NK-92 (cell line): ENCODE data around the gene AGBL5.

Experiments used
- DNase-seq: peaks from one replicate; lab custom pipeline; 2025; ENCODE audit not compliant: unreplicated experiment; lab: John Stamatoyannopoulos, UW

The AGBL5 gene

DNA sequence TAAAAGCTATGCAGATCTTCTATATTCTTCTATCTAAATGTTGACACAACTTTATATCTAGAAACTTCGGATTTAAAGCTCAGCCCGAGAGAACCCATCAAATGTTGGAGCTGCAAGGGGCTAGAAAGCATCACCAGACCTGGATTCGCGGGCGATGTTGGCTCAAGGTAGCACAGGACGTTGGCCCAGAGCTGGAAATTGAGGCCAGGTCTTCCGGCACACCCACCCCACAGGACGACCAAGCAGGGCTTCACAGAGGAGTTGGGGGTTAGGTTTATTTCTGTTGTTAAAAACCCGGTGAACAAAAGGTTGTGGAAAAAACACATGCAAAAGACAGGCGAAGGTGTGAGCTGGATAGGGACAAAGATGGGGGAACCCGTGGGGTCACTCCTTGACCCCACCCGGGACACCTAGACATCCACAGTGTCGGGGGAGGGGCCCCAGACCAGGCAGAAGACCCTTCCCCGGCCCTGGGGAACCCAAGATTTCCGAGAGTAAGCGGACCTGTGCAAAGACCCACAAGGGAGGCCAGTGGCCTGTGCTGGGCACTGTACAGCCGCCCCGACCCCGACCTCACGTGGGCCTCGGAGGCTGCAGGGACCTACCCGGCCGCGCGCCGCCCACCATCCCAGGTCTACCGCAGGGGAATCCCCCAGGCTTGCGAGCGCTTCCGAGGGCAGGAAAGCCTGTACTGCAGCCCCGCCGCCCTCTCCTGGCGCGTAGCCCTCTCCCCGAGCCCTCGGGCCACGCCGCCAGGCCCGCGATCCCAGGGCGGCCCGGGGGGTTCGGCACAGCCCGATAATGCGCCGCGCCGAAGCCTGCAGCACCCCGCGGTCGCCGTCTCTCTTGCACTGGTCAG lies 1.8 kb upstream of the AGBL5 start:
- DNase-seq: no peak

DNA sequence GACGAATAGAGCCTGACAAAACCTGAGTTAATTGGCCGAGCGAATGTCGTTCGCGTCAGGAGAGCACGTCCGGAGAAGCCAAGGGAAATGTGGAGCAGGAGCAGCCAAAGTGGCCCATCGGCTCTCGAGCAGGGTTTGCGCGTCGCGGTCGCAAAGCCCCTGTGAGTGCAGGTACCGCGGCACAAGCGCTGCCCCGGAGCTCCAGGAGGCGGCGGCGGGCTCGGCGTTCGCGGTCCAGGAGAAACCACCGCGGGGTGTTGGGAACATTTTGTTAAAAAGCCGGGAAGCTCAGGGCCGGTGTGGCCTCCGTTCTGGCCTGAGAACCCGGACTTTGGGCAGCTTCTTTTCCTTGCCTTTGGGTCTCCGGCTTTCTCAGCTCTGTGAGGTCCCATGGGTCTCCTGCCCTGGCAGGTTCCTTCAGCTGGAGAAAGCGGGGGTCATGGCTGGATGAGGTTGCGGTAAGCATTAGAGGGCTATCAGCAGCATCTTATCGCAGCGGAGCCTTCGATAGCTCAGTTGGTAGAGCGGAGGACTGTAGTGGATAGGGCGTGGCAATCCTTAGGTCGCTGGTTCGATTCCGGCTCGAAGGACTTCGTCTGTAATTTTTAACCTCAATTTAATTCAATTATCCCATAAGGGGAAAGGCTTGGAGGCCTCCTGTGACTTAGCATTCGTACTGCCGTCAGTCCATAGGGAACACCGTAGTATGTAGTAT lies 1.0 kb upstream of the AGBL5 start:
- peak; percentile 49 for DNase-seq

DNA sequence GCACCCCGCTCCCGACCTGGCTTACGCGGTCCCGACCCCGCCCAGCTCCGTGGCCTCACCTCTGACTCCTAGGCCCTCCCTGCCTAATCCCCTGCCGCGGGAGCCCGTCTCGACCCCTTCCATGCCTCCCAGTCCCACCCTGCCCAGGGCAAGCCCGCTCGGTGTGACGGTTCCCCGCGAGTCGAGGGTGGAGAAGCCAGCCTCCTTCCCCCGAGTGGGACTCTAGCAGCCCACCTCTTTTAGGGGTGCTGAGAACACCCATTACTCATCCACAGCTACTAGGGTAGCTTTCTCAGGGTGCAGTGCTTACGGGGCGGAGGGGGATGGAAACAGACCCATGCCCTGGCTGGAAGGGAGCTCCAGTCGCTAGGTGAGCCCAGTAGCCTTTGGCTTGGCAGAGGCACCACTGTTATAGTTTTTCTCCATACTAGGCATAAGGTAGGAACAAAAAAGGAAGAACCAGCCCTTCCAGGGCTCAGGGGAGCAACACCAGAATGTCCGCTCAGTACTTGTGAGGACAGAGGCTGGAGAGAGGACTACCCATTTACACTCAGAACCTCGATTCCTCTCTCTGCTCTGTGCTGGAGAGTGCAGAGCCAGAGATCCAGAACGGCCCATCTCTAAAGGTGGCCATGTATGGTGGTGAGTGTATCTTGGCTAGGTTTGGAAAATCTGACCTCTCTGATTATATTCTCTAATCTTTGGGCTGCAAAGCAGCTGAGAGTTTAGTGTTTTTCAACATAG lies 606 bp downstream of the AGBL5 start:
- DNase-seq: no peak

DNA sequence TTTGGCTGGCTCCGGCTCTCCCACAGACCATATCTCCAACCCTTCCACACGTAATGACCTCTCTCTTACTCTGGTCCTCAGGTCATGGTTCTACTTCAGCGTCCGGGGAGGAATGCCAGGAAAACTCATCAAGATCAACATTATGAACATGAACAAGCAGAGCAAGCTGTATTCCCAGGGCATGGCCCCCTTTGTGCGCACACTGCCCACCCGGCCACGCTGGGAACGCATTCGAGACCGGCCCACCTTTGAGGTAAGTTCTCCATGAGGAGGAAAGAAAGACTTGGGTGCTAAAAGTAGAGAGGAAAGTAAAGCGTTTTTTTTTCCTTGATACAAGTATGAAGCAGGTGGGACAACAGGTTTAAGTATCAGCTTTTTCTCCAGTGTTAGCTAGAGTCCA lies 1.9 kb downstream of the AGBL5 start:
- DNase-seq: no peak

DNA sequence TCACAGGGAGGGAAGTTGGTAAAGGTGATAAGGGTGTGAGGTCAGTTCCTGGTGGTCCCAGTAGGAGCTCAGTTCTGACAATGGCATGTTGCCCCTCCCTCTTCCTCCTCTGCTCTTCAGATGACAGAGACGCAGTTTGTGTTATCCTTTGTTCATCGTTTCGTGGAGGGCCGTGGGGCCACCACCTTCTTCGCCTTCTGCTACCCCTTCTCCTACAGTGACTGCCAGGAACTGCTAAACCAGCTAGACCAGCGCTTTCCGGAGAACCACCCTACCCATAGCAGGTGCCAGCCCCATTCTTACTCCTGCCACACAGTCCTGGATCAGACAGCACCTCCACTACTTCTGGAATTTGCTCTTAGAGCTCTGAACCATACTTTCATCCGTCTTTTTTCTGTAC lies 2.3 kb downstream of the AGBL5 start:
- DNase-seq: no peak

DNA sequence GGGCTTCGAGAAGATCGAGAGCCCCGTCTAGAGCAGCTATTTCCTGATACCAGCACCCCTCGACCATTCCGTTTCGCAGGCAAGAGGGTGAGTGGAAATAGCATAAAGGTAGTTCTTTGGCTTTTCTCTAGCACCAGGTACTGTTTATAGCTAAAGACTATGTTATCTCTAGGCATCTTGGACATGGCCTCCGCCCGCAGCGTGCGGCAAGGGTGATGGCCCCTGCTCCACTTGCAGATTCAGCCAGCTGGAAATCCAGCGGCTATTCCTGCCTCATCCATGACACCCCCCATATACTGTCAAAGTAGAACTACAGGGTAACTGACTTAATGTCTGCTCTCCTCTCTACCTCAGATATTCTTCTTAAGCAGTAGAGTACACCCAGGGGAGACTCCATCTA lies 3.3 kb downstream of the AGBL5 start:
- DNase-seq: no peak

DNA sequence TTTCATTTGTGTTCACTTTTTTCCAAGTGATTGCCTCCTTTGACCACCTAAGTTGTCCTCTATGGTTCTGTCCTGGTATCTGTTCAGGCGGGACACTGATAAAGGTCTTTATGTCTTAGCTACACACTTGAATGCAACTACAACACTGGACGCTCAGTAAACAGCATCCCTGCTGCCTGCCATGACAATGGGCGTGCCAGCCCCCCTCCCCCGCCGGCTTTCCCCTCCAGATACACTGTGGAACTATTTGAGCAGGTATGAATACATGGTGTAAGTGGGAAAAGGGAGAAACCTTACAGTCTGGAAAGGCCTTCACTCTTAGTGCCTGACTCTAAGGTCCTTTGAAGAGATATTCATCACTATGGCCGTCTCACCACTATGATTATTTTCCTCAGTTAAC lies 5.7 kb downstream of the AGBL5 start:
- no peak for DNase-seq

DNA sequence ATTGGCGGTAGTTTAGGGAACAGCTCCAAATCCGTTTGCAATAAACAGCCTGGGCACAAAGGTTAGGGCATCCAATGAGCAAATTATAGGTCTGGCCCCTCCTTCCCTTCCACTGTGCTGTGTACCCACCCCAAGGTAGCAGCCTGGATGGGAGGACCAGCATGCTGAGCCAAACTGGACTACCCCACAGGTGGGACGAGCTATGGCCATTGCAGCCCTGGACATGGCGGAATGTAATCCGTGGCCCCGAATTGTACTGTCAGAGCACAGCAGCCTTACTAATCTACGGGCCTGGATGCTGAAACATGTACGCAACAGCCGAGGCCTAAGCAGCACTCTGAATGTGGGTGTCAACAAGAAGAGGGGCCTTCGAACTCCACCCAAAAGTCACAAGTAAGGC lies 6.7 kb downstream of the AGBL5 start:
- no peak for DNase-seq

DNA sequence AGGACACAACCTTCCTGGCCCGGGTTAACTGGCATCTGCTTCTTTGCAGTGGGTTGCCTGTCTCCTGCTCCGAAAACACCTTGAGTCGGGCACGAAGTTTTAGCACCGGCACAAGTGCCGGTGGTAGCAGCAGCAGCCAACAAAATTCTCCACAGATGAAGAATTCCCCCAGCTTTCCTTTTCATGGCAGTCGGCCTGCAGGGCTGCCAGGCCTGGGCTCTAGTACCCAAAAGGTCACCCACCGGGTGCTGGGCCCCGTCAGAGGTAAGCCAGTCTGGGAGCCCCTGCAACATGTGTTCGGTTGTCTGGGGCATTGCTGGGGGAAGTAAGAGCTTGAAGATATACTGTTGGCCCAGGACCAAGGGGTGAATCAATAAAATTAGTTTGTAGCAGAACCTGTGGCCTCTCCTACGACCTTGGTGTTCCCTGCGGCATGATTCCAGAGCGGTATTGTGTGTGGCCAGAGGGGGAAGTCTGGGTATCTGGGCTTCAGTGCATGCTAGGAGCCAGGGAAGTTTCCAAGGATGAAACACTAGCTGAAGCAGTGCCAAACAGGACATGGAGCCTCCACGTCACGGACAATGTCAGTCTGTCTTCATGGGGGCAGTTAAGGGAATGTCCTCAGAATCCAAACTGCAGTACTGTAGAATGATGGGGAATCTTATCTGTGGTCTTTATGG lies 7.8 kb downstream of the AGBL5 start:
- DNase-seq: no peak

DNA sequence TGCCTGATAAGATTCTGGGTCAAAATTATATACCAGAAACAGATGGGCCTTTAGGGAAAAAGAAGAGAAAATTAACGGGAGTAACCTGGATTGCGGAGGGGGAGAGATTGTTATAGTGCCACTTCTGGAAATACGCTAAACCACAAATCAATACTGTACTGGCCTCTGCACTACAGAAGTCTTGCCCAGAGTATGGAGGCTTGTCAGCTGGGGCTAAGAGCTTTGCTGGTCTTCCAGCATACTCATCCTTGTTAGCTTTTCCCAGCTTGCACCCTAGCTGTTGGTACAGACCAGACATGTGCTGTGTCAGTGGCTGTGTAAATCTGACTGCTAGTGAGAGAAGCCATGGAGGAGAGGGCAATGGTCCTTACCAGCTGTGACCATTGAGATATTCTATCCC lies 8.9 kb downstream of the AGBL5 start:
- DNase-seq: no peak

DNA sequence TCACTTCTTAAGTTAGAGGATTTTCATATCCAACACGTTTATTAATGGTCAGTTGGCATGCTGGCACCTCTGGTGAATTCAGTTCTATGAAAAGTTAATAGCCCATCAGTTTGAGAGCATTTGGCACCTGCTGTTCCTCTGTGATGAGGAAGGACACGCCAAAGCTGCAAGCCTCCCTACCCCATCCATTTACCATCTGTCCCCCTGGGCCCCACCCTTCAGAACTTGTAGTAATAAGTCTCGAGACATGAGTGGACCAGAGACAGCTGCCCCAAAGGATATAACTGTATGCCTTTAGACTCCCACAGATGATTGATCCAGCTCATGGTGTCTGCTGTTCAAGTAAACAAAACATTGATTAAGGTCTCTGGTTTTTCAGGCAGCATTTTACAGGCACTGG lies 13.7 kb downstream of the AGBL5 start:
- DNase-seq: no peak

DNA sequence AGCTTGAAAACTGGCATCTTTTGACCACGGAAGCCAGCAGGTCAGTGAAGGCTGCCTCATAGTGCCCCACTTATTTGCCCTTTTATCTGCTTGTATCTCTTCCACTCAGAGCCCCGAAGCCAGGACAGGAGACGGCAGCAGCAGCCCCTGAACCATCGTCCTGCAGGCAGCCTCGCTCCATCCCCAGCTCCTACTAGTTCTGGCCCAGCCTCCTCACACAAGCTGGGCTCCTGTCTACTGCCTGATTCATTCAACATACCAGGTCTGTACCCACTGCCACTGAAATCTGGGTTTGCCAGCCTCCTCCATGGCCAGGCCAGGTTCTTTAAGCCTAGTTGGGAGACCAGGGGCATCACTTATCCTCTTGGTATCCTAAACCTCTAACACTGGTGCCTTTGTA lies 15.9 kb downstream of the AGBL5 start:
- DNase-seq: no peak

DNA sequence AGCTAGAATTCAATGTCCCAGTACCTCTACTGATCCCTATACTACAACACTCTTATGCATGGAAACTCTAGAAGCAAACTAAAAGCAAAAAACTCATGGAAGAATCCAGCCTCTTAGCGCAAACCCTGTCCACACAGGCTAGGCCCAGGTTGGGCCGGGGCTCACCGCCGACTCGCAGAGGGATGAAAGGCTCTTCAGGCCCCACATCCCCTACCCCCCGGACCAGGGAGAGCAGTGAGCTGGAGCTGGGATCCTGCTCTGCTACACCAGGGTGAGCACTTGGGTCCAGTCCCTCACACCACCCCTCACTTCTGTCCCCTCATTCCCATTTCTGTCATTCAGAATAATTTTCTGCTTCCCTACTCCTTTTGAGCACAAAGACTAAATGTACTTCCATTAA lies 18.0 kb downstream of the AGBL5 start:
- no peak for DNase-seq

DNA sequence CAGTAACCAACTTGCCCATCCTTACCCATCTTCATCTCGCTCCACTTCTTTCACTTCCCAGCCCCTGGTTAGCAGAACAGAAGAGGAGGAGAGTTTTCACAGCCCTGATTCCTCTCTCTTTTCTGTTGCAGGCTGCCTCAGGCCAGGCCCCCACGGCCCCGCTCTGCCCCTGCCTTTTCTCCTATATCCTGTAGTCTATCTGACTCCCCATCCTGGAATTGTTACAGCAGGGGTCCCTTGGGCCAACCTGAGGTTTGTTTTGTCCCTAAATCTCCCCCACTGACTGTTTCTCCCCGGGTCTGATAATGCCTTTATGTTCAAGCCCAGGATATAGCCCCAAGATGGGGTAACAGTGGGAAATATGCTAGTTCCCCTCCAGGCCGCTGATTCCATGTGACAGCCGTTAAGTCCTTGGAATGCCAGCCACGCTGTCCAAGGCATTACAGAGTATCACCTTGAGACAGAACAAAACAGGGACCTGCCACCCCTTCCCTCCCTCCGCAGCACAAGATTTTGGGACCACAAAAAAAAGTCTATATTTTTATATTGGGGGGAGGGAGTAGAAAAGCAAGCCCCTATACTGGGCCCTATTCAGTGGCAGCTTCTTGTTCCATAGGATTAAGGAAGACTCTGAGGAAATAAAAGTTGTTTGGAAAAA lies 18.6 kb downstream of the AGBL5 start:
- no peak for DNase-seq

DNA sequence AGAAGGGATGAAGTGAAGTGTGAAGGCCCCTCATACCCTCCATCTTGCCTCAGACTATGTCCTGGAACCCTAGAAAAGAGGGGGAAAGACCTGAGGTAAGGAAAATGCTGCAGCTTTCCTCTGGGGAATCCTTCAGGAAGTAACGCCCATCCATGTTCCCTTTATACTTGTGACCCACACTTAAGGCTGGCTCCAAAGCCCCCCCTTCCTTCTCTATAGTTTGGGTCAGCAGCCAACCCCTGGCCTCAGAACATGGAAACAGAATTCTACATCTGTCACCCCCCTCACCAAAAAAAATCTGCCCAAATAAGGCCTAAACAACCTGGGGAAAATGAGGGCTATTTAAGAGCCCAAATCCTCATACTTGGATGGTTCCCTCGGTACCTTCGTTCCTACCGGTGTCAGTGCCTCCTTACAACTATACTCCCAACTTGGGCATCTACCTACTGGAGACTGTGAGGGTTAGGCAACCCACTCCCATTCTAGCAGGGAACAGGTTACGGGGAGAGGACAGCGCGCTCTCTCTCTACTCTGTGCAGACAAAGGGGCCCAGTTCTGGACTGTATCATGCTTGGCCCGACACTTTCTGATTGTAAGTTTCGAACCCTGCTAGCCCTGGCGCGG lies 19.3 kb downstream of the AGBL5 start:
- no peak for DNase-seq

DNA sequence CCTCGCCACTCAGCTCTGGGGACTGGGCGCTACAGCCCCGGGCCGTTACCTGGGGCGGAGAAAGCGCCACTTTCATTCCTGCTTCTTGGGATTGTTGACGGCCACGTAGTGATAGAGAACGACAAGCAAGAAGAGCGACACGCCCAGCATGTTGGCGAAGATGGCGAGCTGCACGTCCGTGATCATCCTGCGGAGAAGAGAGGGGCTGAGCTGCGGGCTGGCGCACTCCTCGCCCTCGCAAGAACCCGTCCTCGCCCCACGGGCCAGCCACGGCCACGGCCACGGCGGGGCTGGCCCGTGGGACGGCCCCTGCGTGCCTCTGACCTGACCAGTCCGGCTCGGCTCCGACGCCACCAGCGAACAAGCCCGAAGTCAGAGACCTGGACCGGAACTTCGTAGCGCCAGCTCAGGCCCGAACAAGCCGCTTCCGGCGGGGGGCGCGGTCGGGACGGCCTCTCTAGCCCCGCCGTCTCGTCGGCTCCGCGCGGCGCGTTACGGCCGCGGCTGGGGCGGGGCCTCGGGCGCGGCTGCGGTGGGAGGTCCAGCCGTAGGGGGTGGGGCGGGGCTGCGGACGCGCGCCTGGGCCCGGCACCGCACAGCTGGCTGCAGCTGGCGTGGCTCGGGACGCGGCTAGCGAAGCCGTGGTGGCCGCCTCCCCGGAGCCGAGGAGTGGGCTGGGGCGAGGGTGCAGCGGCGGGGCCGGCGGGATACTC lies 20.0 kb downstream of the AGBL5 start, which contains the start of gene OST4:
TSS of gene OST4 (minus strand) at position 378 of the 713 bp plus-strand sequence.
- DNase-seq: peak; percentile 38

DNA sequence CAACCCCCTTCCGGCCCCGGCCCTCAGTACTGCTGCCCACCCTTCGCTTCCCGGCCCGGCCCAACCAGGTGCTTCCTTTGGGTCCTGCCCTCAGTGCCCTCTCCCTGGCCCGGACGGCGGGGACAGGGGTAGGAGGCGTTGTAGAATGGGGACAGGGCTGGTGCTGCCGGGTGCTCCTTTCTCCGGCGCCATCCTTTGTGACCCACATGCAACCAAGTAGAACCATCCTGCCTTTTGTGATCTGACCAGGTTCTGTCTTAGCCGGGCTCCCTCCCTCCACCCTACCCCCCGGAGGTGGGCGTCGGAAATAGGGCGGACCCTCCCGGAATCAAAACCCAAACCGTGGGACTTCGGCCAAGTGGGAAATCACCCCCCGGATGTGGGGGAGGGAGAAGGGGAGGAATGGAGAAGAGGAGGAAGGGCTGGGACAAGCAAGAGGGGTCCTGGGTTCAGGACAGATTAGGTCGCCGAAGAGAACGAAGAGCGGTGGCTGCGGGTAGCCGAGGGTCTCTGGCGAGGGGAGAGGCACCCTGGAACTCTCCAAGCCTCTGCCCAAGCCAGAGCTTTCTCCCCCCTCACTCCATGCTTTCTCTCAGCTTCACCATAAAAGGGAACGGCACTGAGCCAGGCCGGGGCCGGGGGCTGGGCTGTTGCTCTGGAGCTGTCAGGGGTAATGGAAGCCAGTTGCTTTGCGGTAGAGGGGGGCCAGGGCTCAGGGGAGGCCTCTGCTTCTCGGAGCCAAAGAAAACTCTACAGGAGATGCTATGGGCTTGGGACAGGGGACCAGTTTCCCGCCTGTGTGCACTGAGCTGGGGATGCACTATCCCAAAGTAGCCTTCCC lies 20.7 kb downstream of the AGBL5 start:
- DNase-seq: no peak

DNA sequence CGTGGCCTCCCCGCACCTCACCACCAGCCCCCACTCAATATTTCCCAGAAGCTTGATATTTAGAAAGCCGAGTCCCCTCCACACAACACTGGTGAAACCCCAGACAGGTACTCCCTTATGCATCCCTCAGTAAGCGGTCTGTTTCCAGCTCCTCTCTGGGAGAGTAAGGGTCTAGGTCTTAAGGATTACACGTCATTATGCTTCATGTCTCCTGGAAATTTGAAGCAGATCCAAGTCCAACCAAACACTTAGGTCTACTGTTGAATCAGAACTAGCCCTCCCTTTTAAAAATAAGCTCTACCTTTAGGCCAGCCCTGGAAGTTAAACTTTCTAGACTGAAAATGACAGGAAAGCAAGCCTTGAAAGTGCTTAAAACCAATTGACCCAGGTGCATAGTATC lies 21.5 kb downstream of the AGBL5 start:
- no peak for DNase-seq

DNA sequence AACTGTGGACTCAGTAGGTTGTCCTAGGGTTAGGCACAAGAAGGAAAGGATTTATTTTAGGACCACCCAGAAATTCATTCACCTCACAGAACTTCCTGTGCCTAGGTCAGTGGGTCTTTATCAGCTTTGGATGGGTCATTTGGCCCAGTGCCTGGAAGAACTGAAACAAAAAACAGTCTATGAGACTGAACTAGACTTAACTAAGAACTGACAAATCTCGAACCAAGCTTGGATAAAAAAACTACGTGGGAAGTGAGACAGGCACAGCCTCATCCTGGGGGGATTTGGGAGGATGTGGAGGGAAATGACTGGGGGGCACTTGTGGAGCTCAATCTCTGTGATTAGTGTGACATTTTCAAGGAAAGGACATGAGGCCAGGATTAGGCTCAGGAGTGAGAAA lies 22.3 kb downstream of the AGBL5 start:
- no peak for DNase-seq
